ENCODE data around the gene CCDC97. TPM values are rescaled to one million over a fixed set of nuclear protein-coding genes. Genes with fewer than 3 reads are reported as not detected.
A peak's percentile ranks its signal among the peaks of the same experiment; 100 is the strongest.

Gene CCDC97
- total RNA-seq, 1 experiment from 2014 or later, result 39.4 TPM

DNA sequence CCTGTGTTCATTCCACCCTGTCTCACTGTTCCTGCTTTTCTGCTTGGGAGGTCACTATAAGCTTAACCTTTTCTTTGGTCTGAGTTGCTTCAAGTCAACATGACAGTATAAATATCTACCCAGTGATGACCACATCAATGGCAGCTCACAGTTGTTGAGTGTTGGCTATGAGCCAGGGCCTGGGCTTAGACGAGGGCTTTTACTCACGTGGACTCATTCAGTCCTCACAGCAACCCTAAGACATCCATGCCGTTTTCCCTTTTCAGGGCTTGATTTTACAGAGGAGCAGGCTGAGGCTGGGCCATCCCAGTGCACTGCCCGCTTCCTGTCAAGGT, 10.2 kb upstream of the CCDC97 start:
- Mint-ChIP-seq H3K4me3 (no peak overlapping the region), H3K4me1 (no peaks in the 10 kb centered on the region), H3K27me3 (ENCODE audit: low read depth) (no peaks in the 10 kb centered on the region), H3K27ac (peak overlapping the region; percentile 11 to 54 (median 49); a peak in 3 of 7 replicates), H3K36me3 (ENCODE audit: insufficient read depth in 1 of 3, low read depth in 3 of 3) (peaks cover 69 to 100% (median 97%) of the 10 kb centered on the region in 3 experiments), H3K9me3 (no peaks in the 10 kb centered on the region)
- no peaks in the 10 kb centered on the region for H3K9me3 ChIP-seq (ENCODE audit: control insufficient read depth, low read depth, low read length)
- no peak overlapping the region for H2BK120ac ChIP-seq (ENCODE audit: low read depth, low read length, poor library complexity, severe bottlenecking)
- no CpG with 5 or more reads among the region's 4 CpGs for WGBS (ENCODE audit: extremely low coverage, insufficient read length, low lambda C conversion rate)
- H3K27me3 ChIP-seq (ENCODE audit: insufficient read depth, low read length), result no peaks in the 10 kb centered on the region; the same call in 1 of the 2 replicates
- H4K5ac ChIP-seq (ENCODE audit: insufficient read length, low read depth, low read length), result no peak overlapping the region
- no peak overlapping the region for H3K18ac ChIP-seq (ENCODE audit: insufficient read length, low read depth, low read length)
- H2AK5ac ChIP-seq (ENCODE audit: insufficient read length, low read length), result no peak overlapping the region
- H2AFZ ChIP-seq (ENCODE audit: low read length), result no peak overlapping the region
- H3K79me2 ChIP-seq (ENCODE audit: insufficient read depth, low read length), result no peaks in the 10 kb centered on the region
- no peak overlapping the region for H4K91ac ChIP-seq (ENCODE audit: insufficient read length, low read depth, low read length)
- no peak overlapping the region for H3K4me2 ChIP-seq (ENCODE audit: insufficient read depth, insufficient read length, low read length)
- no peaks in the 10 kb centered on the region for H3K79me1 ChIP-seq (ENCODE audit: insufficient read depth, low read depth, low read length, poor library complexity, severe bottlenecking)
- no peak overlapping the region for H3K4ac ChIP-seq (ENCODE audit: low read depth, low read length)
- no peaks in the 10 kb centered on the region for H3K23me2 ChIP-seq (ENCODE audit: insufficient read length, low read depth, low read length, poor library complexity, severe bottlenecking)
- H3K23ac ChIP-seq (ENCODE audit: insufficient read length, low read depth, low read length), result no peak overlapping the region
- no peak for DNase-seq
- no peak overlapping the region for H2BK5ac ChIP-seq (ENCODE audit: insufficient read length, low read length)
- H4K20me1 ChIP-seq (ENCODE audit: control insufficient read depth, insufficient read depth, insufficient read length), result no peaks in the 10 kb centered on the region
- no peak overlapping the region for H2BK15ac ChIP-seq (ENCODE audit: low read depth, low read length)
- no peak overlapping the region for H3K9ac ChIP-seq (ENCODE audit: extremely low read depth, insufficient read length, low read length)
- no peak overlapping the region for H2BK20ac ChIP-seq (ENCODE audit: low read depth, low read length, poor library complexity, severe bottlenecking)
- no peak overlapping the region for H3K27ac ChIP-seq (ENCODE audit: insufficient read length, low read depth, low read length)
- H3K56ac ChIP-seq (ENCODE audit: insufficient read length, low read depth, low read length), result no peak overlapping the region
- no peaks in the 10 kb centered on the region for H3K4me1 ChIP-seq (ENCODE audit: insufficient read depth, low read length)
- no peak overlapping the region for H2BK12ac ChIP-seq (ENCODE audit: insufficient read length, low read depth, low read length)
- TF ChIP-seq, protein P1, sequence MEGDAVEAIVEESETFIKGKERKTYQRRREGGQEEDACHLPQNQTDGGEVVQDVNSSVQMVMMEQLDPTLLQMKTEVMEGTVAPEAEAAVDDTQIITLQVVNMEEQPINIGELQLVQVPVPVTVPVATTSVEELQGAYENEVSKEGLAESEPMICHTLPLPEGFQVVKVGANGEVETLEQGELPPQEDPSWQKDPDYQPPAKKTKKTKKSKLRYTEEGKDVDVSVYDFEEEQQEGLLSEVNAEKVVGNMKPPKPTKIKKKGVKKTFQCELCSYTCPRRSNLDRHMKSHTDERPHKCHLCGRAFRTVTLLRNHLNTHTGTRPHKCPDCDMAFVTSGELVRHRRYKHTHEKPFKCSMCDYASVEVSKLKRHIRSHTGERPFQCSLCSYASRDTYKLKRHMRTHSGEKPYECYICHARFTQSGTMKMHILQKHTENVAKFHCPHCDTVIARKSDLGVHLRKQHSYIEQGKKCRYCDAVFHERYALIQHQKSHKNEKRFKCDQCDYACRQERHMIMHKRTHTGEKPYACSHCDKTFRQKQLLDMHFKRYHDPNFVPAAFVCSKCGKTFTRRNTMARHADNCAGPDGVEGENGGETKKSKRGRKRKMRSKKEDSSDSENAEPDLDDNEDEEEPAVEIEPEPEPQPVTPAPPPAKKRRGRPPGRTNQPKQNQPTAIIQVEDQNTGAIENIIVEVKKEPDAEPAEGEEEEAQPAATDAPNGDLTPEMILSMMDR (conservative IDR thresholded peaks at IDR 0.05), result no peak
- H3T11ph ChIP-seq (ENCODE audit: low read length), result no peak overlapping the region
- no peak overlapping the region for H4K8ac ChIP-seq (replicated peaks; ENCODE audit: insufficient read length, low read depth, low read length)
- no peak overlapping the region for H3K14ac ChIP-seq (ENCODE audit: insufficient read depth, low read length)

All from H9 (cell line).